SW 1271 (cell line): Measurements from ENCODE around the gene FNDC11.
A peak's percentile ranks its signal among the peaks of the same experiment; 100 is the strongest.

Experiments
- DNase-seq, 2 experiments: peaks; one replicate each; lab custom pipeline; 2025; lab: John Stamatoyannopoulos, UW

FNDC11 gene

DNA sequence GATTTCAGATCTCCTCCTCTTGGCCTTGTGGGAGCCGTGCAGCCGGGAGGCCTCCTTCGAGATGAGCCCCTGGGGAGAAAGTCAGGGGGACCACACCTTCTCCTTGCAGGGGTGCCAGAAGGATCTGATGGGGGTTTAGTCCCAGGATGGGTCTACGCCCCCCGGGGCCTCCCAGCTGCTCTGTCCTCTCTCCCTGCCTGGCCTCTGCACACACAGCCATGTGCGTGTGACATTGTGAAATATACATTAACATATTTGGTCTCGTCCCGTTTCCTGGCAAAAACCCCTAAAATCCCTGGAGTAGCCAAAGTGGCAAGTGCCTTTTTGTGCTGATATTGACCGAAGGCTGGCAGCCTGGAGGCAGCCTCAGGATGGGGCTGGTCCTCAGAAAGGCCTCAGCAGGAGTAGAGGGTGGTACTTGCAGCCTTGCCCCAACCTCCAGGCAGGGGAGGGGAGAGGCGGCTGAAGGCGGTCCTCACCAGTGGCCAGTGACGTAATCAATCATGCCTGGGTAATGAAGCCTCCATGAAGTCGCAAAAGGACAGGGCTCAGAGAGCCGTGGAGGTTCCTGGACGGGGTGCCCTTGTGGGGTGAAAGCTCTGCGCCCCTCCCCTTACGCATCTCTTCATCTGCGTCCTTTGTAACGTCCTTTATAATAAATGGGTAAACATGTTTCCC lies 25.2 kb downstream of the FNDC11 start:
- no peak for DNase-seq

DNA sequence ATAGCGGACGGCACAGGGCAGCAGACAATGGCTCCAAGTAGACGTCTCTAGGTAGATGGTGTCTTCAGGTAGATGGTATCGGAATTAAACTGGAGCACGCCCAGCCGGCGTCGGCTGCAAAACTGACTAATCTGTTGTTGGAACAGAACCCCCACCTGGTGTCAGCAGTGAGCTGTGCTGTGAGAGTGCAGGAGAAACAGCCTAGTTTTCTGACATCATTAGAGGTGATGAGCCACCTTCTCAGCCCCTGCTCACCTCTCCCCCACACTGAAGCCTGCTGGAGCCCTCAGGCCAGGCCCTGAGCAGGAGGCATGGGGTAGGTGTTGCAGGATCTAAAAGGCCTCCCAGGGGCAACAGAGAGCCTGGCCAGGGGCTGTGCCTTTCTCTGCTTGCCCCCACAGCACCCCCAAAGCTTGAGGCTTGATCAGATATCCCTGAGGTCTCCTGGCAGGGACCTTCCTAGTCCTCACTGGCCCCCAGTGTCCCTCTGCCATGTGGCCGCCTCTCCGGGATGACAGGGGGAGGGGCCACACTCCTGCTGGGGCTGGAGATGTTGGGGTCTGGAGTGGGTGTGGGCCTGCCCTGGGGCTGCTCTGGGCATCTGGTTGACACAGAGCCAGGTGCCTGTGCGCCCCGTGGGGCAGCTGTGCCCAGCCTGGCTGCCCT lies 27.0 kb downstream of the FNDC11 start:
- peak; percentile 17 to 21 for DNase-seq

DNA sequence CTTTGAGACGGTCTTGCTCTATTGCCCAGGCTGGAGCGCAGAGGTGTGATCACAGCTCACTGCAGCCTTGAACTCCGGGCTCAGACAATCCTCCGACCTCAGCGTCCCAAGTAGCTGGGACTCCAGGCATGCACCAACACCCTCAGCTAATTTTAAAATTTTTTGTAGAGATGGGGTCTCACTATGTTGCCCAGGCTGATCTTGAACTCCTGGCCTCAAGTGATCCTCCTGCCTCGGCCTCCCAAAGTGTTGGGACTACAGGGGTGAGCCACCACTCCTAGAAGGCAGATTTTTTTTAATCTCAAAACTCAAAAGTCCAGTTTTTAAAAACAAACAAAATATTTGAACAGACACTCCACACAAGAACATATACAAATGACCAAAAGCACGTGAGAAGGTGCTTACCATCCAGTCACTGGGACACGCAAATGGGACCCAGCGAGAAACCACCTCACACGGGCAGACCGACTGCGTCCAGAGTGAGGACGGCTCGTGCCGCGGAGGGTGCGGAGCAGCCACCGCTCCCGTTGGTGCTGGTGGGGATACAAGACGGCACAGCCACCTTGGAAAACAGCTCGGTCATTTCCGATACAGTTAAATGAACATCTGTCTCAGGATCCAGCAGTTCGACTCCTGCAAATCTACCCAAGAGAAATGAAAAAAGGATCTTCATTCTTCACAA lies 28.6 kb downstream of the FNDC11 start:
- DNase-seq = no peak

DNA sequence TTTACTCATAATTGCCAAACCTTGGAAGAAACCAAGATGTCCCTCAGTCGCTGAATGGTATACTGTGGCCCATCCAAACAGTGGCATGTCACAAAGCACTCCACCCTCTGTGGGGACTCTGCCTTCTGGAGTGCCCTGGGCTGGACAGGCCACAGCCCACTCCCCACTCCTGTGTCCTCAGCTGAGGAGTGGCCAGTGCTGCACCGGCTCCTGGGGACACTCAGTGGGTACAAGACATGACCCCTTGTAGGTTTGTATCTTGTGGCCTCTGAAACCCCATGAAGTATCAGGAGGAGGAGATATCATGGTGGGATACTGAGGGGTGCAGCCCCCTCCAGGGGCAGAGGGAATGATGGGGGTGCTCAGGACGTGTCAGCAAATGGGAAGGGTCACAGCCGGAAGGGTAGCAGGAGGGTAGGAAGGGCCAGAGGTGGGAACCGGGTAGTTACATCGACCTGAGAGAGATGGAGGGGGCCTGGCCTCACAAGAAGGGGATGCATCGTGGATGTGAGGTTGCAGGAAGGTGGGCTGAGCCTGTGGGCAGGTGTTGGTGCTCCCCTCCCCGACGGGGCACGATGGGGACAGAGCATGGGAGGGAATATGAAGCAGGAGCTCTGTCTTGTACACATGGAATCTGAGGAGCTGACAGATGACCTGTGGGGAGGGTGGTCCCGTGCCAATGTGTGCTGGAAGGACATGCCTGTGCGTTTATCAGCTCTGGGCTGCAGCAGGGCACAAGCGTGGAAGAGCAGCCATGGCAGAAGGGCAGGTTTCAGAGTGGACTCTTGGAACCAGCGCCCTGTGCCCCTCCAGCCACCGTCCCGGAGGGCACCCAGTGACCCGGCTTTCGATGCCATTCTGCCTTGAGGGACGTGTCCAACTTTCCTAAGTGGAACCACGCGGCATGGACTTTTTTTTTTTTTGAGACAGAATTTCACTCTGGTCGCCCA lies 31.9 kb downstream of the FNDC11 start:
- no peak for DNase-seq

DNA sequence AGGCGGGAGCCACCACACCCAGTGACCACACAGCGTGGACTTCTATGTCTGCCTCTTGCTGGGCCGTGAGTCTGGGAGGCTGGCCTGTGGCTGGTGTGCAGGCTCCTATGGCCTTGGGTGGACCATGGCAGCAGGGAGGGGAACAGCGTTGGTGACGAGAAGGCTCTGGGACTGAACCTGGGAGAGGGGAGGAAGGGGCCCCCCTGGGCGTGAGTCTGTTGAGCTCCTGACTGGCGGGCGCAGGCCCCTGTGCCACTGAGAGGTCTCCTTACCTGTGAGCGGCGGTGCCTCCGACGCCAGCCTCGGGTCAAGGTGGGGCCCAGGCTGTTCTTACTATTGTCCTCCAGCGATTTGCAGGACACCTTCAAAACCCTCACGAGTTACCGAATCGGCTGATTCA lies 32.8 kb downstream of the FNDC11 start:
- no peak for DNase-seq

DNA sequence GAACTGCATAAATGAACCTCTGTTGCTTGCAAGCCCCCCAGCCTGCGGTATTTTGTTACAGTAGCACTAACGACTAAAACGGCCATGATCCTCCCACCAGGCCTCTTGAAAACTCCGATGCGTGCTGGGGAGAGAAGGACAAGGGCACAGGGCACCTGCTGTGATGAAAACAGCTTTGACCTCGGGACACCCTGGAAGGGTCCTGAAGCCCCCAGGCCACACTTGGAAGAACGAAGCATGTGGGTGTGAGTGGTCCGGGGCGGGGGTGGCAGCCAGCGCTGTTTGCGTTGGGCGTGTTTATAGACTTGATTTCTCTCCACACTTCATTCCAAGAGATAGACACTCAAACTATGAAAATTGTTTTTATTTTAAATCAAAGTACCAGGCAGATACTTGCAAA lies 33.3 kb downstream of the FNDC11 start:
- no peak for DNase-seq

DNA sequence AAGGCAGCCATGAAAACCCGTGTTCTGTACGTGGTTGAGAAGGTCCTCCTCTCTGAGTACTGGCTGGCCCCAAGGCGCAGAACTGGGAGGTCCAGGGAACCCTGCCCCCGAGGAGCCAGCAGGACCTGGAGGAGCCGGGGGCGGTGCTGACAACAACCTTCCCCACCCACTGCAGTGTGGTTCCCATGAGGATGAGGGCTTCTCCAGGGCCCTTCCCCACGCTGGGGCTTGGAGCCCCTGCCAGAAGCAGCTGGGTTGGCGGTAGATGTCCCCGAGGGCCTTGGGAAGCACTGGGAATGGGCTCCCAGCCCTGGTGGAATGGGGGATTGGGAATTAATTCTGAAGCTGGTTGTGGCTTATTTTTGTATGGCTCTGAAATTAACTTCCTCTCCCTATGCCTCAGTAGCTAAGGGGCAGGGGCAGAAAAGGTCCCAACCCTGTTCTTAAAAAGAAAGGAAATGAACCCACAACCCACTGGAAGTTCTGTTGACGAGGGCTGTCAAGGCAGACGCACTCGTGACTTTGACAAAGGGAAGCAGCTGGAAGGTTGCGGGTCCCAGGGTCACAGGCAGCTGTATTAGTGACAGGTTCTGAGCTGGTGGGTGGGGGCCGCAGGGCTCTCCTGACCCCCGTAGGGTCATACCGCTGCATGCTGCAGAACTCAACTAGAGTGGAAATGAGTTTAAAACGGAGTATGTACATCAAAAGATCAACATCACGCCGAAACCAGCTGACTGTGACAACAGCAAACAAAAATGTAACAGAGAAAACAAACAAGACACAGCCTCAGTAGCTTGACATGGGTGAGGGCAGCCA lies 34.0 kb downstream of the FNDC11 start:
- no peak for DNase-seq

DNA sequence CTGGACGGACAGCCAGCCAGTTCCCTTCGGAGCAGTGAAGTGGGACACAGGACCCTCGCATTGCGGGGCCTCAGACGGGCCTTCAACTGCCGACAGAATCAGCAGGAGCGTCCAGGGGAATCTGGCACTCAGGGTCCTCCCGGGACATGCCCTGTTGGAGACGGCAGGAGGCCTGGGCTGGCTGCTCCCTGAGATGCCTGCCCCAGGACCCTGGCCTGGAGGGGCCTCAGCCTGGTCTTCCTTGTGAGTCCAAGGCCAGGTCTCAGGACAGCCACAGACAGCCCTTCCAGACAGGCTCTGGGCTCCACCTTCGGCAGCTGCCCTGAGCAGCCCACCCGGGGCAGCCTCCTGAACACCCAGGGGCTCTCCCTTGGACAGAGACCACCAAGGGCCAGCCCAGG lies 34.7 kb downstream of the FNDC11 start:
- DNase-seq = no peak

DNA sequence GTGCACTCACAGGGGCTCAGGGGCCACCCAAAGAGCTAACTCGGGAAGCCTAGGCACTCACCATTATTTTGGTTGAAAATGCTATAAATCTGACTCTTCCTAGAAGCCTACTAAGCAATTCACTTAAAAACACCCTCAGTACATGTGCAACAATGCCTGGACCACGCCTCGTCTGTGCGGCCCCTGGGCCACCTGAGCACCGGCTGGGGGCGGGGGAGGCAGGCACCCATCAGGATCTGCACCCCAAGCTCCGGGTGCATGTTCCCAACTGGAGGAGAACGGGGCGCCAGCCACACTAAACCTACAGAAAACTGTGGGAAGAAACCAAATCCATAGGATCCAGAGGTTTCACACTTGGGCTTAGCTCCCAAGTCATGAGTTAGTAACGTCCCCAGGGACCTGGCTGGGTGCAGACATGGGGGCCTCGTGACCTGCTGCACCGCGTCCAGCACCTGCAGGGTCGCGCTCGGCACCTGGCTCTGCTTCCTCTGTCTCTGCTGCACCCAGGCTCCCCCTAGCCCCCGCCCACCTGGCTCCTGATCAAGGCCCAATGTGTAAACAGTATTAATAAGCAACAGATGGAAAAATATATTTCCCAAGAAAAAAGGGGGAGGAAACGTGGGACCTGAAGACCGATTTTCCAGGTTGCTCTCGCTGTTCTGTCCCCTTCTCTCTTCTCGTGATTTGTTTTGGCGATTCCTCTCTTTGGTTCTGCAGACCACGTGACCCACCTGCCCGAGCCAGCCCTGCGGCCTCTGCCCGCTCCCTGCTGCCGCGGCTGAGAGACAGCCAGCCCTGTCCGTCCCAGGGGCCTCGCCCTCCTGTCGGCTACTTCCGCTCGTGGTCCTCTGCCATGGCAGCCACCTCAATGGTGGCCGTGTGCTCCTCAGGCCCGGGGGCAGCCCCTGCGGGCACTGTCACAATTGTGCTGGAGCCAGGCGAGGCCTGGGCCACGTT lies 35.6 kb downstream of the FNDC11 start:
- DNase-seq = no peak

DNA sequence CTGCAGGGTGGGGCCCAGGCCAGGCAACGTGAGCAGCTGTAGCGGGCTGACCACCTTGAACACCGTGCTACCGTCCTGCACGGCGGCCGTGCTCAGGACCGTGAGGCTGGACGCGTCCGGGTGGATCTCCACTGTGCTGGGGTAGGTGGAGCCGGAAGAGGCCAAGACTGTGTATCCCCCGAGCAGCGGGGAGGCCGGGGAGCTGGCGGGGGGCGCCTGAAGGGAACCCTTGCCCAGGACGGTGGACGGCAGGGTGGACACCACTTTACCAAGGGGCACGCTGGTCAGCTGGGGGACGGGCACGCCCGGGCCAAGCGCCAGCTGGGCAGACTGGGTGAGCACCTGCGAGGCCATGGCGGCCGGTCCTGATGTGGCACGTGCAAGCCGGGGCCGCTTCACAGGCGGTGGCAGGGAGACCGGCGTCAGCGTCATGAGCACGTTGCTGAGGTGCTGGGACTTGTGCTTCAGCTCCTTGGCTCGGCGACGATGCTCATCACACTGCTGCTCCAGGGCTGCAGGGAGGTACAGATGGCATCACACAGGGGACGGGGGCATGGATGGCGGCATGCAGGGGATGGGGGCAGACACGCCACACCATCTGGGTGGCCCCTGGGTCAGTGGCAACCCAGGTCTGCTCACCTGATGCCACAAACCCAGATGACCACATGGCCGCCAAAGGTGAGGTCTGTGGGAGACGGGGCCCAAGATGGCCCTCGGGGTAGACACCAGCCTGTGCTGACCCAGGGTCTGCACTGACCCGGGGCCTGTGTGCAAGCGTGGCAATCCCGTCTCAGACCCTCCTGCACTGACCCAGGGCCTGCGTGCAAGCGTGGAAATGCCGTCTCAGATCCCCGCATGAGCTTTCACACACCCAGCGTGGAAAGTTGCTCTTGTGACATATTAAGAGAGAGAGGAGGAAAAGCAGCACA lies 36.5 kb downstream of the FNDC11 start:
- no peak for DNase-seq

DNA sequence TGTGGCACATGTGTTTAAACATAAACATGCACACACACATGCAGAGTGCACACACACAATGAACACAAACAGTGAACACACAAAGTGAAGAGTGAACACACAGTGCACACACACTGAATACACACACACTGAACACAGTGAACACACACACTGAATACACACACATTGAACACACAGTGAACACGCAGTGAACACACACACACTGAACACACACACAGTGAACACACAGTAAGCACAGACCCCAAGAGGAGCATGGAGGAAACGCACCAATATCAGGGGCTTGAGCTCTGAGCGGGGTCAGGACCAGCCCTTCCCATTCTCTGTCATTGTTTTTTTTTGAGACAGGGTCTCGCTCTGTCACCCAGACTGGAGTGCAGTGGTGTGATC lies 37.2 kb downstream of the FNDC11 start:
- DNase-seq = no peak

DNA sequence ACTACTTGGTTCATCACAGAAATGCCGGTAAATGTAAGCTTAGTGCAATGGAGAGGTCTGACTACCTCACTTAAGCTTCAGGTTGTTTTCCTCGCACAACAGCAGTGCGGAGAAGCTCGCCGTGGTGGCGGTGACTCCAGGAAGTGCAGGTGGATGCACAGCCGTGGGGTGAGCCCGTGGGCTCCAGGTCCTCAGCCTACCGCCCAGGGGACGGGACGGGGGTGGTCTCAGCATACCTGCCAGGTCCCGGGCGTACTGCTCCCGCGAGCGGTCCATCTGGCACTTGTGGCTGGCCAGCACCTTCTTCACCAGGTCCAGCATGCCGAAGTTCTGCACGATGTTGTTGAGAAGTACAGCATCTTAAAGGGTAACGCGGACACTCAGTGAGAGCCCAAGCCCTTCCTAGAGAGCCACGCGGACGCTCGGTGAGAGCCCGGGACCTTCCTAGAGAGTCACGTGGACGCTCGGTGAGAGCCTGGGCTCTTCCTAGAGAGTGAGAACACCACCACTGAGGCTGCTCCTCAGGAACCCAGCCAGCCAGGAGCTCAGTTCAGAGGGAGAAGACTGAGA lies 37.9 kb downstream of the FNDC11 start:
- no peak for DNase-seq

DNA sequence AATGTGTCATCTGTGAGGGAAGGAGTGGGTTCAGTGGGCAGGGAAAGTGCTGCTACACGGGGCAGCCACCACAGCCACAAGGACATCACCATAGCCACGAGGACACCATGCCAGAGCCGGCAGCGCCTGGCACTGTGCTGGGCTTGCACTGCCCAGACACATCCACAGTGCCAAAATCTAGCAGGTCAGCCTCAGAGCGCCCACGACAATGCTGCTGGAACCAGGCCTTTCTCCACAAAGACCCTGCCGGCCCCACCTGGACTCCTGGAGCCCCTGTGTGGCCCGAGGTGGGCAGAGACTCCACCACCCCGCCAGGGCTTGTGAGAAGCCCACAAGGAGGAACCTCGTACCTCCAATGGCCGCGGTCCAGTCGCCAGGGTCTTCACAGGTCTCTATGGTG lies 38.7 kb downstream of the FNDC11 start:
- DNase-seq = no peak

DNA sequence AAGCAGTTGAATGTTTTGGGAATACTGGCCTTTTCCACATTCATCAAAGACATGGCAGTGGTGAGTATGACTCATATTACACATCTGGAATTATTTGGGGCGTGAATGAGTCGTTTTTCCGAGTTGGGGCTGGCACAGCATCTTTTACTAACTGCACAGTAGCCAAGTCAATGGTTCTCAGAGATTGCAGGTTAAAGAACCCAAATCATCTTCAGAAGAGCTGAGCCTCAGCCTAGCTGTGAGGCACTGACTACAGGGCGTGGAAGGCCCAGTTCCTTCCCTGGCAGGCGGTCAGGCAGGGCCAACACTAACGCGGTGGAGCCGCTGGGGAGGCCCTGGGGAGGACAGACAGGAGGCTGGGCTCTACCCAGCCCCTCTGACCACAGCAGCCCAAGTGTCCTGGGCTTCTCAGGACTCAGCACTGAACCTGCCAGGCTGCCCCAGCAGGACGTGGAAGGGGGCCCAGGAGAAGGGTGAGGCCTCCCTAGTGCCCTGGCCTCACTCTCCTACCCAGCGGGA lies 40.1 kb downstream of the FNDC11 start:
- DNase-seq = no peak

DNA sequence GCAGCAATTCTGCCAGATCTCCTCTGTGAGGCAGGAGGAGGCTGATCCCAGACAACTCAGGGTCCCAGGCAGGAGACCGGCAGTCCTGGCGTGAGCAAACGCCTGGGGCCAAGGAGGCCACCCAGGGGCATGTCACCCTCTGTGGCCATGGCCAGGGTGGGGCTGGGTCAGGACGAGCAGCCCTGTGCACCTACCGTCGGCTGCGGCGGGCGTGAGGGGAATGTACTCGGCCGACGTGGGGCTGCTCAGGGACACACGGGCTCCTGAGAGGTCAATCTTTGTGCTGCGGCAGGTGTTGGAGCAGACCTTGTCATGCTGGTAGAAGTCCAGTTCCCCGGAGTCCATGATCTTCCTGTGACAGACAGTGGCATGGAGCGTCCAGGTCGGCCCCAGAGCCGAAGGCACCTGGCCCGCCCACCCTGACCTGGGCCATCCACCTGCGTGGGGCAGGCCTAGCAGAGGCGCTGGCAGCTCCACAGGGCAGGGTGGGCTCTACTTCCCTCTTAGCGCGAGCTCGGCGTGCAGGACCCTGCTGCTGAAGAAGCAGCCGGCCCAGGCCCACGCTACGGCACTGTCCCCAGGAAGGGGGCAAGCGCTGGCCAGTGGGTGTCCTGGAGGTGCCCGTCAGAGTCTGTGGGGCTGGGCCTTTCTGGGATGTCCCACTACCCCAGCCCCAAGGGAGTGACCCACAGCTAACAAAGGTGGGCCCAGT lies 41.6 kb downstream of the FNDC11 start:
- DNase-seq = no peak

DNA sequence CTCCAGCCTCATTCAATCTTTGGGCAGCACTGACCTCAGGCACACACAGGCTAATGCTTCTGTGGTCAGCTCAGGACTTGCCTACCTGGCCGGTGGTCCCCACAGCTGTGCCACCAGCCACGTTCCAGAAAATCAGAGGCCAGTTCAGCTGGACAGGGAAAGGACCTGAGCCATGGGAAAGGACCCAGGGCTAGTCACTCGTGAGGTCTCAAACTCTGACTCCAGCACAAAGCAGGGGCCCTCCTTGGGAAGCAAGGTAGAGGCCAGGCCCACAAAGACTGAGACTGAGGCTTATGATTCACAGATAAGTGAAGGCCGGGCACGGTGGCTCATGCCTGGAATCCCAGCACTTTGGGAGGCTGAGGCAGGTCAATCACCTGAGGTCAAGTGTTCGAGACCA lies 42.5 kb downstream of the FNDC11 start:
- no peak for DNase-seq

DNA sequence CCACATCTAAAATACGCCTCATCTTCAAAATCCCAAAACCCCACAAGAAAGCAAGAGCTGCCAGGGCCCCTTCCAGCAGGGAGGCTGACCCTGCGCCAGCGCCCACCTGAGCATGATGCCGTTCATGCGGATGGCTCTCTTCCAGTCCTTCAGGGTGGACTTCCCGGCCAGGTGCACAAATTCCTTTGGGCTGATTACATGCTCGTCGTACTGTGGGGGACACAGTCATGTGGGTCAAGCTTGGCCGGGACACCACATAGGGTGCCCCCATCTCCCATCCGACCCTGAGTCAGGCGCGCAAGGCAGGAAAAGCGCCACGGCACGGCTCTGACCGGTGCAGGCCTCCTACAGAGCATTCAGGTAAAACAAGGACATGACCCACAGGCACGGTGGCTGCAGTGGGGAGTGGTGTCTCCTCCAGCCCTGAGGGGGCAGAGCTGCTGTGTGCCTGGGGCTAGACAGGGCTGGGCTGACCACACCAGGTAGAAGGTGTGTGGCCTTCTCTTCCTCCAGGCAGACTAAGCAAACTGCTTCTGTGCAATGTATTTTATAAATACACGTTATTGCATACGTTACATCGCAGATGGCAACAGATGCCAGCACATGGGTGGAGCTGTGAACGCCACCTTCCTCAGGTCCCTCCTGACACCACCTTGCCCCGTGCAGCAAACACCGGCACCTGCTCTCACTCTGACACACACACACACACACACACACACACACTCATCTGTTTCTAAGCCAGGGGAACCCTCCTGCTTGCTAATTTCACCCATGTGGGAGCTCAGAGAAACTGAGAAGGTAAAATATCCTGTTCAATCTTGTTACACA lies 43.9 kb downstream of the FNDC11 start:
- no peak for DNase-seq
